GM12801 (cell line): ENCODE measurements around the gene TXNRD3.

ENCODE experiments used
- CTCF ChIP-seq: IDR thresholded peaks from one replicate; pipeline ENCODE4 v1.5.1; 2011; ENCODE audit warnings: control low read depth; ENCODE audit not compliant: insufficient read length; ENCODE audit errors: extremely low read depth

TXNRD3 gene

GRCh38 chr3:126668450-126669401 is 13.8 kb upstream of the TXNRD3 start:
- TF ChIP-seq CTCF: no peak

- TF ChIP-seq CTCF: no peak
These were observed 12.9 kb upstream of the TXNRD3 start for GRCh38 chr3:126667631-126668449.

GRCh38 chr3:126666658-126667528 is 12.0 kb upstream of the TXNRD3 start:
- no peak for TF ChIP-seq CTCF

- TF ChIP-seq CTCF: no peak
These were observed 11.2 kb upstream of the TXNRD3 start for GRCh38 chr3:126665959-126666657.

- TF ChIP-seq CTCF: no peak
These were observed 10.5 kb upstream of the TXNRD3 start for GRCh38 chr3:126665221-126665936.

- no peak for TF ChIP-seq CTCF
These were observed 9.8 kb upstream of the TXNRD3 start for GRCh38 chr3:126664591-126665214.
